Stimulated activated CD4-positive, alpha-beta T cell treated with anti-CD3 and anti-CD28 coated beads, Interleukin-15, amount 100 ng/mL, for 48 hours (primary cell): ENCODE measurements around the gene FOSL1.
"Not testable (repeated sequence)": the region's sequence is repeated elsewhere in the genome, so short reads cannot be mapped to it uniquely, and the experiment has no call there.

Source experiments
- DNase-seq, 2 donors: peaks; one replicate each; pipeline ENCODE4 v3.0.0-alpha.2; 2020; ENCODE audit warnings: low read depth in 2 of 2

FOSL1 gene

GRCh38 chr11:65852508-65853245 is 47.5 kb downstream of the FOSL1 start:
- DNase-seq: no peak

- DNase-seq: no peak
Observed at GRCh38 chr11:65851811-65852507, 48.2 kb downstream of the FOSL1 start.

GRCh38 chr11:65851083-65851579 is 49.1 kb downstream of the FOSL1 start:
- no peak for DNase-seq

- DNase-seq: no peak
Observed at GRCh38 chr11:65850217-65851082, 49.7 kb downstream of the FOSL1 start.

- DNase-seq: no peak
Observed at GRCh38 chr11:65849771-65850216, 50.4 kb downstream of the FOSL1 start.

GRCh38 chr11:65849366-65849765 is 50.8 kb downstream of the FOSL1 start:
- DNase-seq: no peak

GRCh38 chr11:65848693-65849092 is 51.5 kb downstream of the FOSL1 start:
- not testable (repeated sequence) for DNase-seq

- no peak for DNase-seq
Observed at GRCh38 chr11:65847746-65848145, 52.4 kb downstream of the FOSL1 start.

GRCh38 chr11:65844231-65844872 is 55.8 kb downstream of the FOSL1 start:
- DNase-seq: no peak

- DNase-seq: no peak
Observed at GRCh38 chr11:65843811-65844210, 56.4 kb downstream of the FOSL1 start.

- DNase-seq: no peak
Observed at GRCh38 chr11:65842144-65842543, 58.0 kb downstream of the FOSL1 start.
